Left colon (tissue), 2 donors: ENCODE data around the gene SMIM45.

Experiments
- ATAC-seq: fragments of 200-7000 bp; cut with Tn5 transposase; one replicate; pipeline ENCODE4 v1.9.1; 2020; ENCODE audit warnings: mild to moderate bottlenecking, moderate library complexity
- DNase-seq, 2 donors: peaks; one replicate each; pipeline ENCODE4 v3.0.0-alpha.2; 2020
- intact Hi-C, 2 donors: fragments of 100-400 bp; cut with DNase I in 1 of 2; cut with micrococcal nuclease in 1 of 2; formaldehyde crosslinking; loops; one replicate each; pipeline versions ENCODE4 v1.11.2 to v1.14.0; 2022; cut with DNase I, micrococcal nuclease
- donor health status: DM: no; HTN: no; CAD: no.
- donor health status: DM: yes; HTN: yes; CAD: no.

The SMIM45 gene

GRCh38 chr22:41952713-41953112 lies 763 bp downstream of the SMIM45 start:
- no peak for ATAC-seq
- intact Hi-C loops, result no loop called here
- DNase-seq, result no peak

GRCh38 chr22:41957941-41958556 lies 6.1 kb downstream of the SMIM45 start:
- peak; percentile 68 for ATAC-seq
- intact Hi-C loops, result no loop called here
- DNase-seq, result no peak

GRCh38 chr22:41963453-41964111 lies 11.6 kb downstream of the SMIM45 start:
- no peak for DNase-seq
- no peak for ATAC-seq
- intact Hi-C loops, result no loop called here

- intact Hi-C loops, result no loop called here
- DNase-seq (no peak), ATAC-seq (no peak)
Observed at GRCh38 chr22:41964112-41964491, 12.2 kb downstream of the SMIM45 start.

- intact Hi-C loops, result no loop called here
- ATAC-seq, result no peak
Observed at GRCh38 chr22:41966225-41966606, 14.3 kb downstream of the SMIM45 start.

GRCh38 chr22:41966607-41967240 lies 14.8 kb downstream of the SMIM45 start:
- ATAC-seq (peak; percentile 76), DNase-seq (peak; percentile 43 to 47)
- intact Hi-C loops, result no loop called here

More at GRCh38 chr22:41966225-41966606, 14.3 kb downstream of the SMIM45 start:
- no peak for DNase-seq

GRCh38 chr22:41968601-41969000 lies 16.7 kb downstream of the SMIM45 start:
- ATAC-seq, result peak; percentile 82
- DNase-seq, result peak in 1 of 2 donors; percentile 63
- intact Hi-C loops, result no loop called here

- no peak for DNase-seq
- intact Hi-C loops, result no loop called here
- no peak for ATAC-seq
Observed at GRCh38 chr22:41969110-41969646, 17.2 kb downstream of the SMIM45 start, which contains the start of gene SEPTIN3. TSS of gene SEPTIN3 (plus strand) at chr22:41969443. CDS start at chr22:41971493, 2,050 bp downstream.

- DNase-seq (no peak), ATAC-seq (no peak)
- intact Hi-C loops, result loop anchor here in 1 of 2 donors (10.0 kb wide), 1 partner anchor 494 kb away; no protein-coding TSS in a partner anchor
Observed at GRCh38 chr22:41970601-41971000, 18.7 kb downstream of the SMIM45 start.

- no peak for ATAC-seq
Observed at GRCh38 chr22:41971431-41971830, 19.5 kb downstream of the SMIM45 start.

GRCh38 chr22:41974691-41975290 lies 22.8 kb downstream of the SMIM45 start:
- DNase-seq (no peak), ATAC-seq (no peak)
- intact Hi-C loops, result loop anchor here in 1 of 2 donors (10.0 kb wide), 1 partner anchor 490 kb away; no protein-coding TSS in a partner anchor

More at GRCh38 chr22:41971431-41971830, 19.5 kb downstream of the SMIM45 start:
- intact Hi-C loops, result loop anchor here in 1 of 2 donors (10.0 kb wide), 1 partner anchor 493 kb away; no protein-coding TSS in a partner anchor
- no peak for DNase-seq

- intact Hi-C loops, result loop anchor here in 1 of 2 donors (10.0 kb wide), 1 partner anchor 489 kb away; no protein-coding TSS in a partner anchor
- no peak for DNase-seq
- ATAC-seq, result no peak
Observed at GRCh38 chr22:41975299-41976069, 23.5 kb downstream of the SMIM45 start.

GRCh38 chr22:41976070-41976901 lies 24.3 kb downstream of the SMIM45 start:
- ATAC-seq (peak; percentile 94), DNase-seq (peak in 1 of 2 donors; percentile 59)
- intact Hi-C loops, result loop anchor here in 1 of 2 donors (10.0 kb wide), 1 partner anchor 489 kb away; no protein-coding TSS in a partner anchor

- intact Hi-C loops, result loop anchor here in 1 of 2 donors (10.0 kb wide), 1 partner anchor 488 kb away; no protein-coding TSS in a partner anchor
- ATAC-seq, result peak; percentile 19
- no peak for DNase-seq
Observed at GRCh38 chr22:41976961-41977566, 25.1 kb downstream of the SMIM45 start.

- DNase-seq, result no peak
- no peak for ATAC-seq
- intact Hi-C loops, result loop anchor here in 1 of 2 donors (10.0 kb wide), 1 partner anchor 486 kb away; no protein-coding TSS in a partner anchor
Observed at GRCh38 chr22:41978732-41979131, 26.8 kb downstream of the SMIM45 start.

- DNase-seq (no peak), ATAC-seq (no peak)
- intact Hi-C loops, result loop anchor here in 1 of 2 donors (10.0 kb wide), 1 partner anchor 485 kb away; no protein-coding TSS in a partner anchor
Observed at GRCh38 chr22:41979423-41980250, 27.7 kb downstream of the SMIM45 start.
